ENCODE measurements around the gene ADARB1.

Gene ADARB1

DNA sequence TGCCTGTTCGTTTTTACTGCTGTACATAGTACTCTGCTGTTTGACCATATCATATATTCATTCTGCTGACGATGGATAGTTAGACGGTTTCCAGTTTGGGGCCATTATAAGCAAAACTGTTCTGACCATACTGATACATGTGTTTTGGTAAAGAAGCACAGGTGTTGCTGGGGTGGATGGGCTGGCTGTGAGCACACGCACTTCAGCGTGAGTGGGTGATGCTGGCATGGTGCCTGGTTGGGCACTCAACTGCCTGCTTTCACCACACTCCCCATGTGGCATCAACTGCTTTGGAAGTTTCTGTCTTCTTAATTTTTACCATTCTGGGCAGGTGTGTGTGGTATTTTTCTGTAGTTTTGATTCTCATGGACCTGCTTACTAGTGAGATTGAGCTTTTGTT lies 37.3 kb downstream of the ADARB1 start:
- no peak overlapping the region for H3K4me3 ChIP-seq (ENCODE audit: low read depth, low read length)

DNA sequence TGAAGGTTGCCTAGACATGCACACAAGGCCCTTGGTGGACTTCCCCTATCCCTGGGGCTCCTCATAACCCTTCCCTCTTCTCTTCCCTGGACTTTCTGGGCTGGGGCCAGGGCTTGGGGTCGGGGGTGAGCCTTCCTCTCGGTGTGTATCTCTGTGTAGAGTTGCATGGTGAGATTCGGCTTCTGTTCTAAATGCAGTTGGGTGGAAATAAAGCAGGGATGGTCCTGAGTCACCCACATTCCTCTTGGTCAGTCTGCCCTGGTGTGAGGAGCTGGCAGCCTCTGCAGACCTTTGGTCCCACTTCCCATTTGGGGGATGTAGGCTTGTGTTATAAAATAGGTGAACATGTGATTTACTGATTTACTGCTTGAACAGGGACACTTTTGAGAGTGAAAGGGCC lies 38.0 kb downstream of the ADARB1 start:
- no peak overlapping the region for H3K4me3 ChIP-seq (ENCODE audit: low read depth, low read length)

DNA sequence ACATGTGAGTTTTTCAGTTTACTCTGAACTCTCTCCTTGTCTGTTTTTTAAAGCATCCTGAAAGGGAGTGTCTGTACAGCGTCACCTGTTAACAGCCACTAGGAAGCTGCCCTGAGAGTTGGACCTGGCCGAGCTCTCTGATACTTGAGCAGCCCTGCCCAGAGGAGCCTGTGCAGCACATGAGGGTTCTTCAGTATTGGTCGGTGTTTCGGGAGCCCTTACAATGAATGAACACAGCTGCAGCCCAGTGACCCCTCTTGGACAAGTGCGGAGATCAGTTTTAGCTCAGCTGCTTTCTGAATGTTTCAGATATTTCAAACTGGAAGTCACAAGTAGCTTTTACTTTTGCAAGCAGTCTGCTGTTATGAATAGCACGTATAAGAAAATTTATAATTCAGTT lies 39.2 kb downstream of the ADARB1 start:
- no peak overlapping the region for H3K4me3 ChIP-seq (ENCODE audit: low read depth, low read length)

DNA sequence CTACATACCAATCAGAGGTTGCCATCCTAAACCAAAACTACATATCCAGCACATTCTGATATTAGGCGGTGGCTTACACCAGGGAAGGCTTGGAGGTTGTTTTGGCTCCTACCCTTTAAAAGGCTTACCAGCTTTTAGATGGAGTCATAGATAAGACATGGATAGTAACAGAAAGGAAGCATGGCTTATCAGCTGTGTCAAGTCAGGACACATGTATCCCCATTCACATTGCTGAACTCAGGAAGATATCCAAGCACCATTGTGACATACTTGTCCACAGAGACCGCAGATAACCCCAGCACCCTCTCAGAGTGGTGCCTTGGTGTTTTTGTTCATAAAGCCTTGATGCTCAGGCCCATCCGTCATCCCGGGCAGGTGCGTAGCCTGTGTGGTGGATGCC lies 39.7 kb downstream of the ADARB1 start:
- no peak overlapping the region for H3K4me3 ChIP-seq (ENCODE audit: low read depth, low read length)

DNA sequence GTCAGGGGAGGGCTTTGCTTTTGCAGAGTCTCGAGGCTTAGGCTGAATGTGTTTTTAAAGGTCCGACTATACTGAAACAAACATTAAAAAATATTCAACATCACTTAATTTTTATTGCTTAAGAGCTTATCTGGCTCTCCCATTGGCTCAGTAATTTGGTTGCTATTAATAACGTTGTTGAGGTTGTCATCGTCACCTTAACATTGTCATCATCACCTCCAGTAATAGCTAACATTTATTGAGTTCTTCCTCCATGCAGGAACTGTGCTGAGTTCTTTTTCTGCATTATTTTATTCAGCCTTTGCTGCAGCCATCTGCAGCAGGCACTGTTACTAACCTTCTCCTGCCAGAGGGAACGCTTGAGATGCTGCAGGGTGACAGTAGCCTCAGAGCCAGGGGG lies 40.1 kb downstream of the ADARB1 start:
- H3K4me3 ChIP-seq (ENCODE audit: low read depth, low read length), result no peak overlapping the region

DNA sequence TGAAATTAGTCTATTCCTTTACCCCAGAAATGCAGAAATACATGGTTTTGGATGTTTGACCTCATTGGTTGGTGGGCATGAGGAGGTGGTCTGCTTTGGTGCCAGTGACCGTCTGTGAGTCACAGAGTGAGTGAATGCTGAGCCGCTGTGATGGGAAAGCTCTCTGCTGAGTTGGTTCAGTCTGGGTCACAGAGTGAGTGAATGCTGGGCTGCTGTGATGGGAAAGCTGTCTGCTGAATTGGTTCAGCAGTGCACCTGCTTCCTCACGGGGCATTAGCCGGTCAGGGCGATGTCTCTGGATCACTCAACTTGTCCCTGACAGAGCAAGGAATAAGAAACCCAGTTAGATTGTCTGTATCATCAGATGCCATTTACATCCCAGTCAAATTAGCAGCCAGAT lies 40.8 kb downstream of the ADARB1 start:
- no peak overlapping the region for H3K4me3 ChIP-seq (ENCODE audit: low read depth, low read length)

DNA sequence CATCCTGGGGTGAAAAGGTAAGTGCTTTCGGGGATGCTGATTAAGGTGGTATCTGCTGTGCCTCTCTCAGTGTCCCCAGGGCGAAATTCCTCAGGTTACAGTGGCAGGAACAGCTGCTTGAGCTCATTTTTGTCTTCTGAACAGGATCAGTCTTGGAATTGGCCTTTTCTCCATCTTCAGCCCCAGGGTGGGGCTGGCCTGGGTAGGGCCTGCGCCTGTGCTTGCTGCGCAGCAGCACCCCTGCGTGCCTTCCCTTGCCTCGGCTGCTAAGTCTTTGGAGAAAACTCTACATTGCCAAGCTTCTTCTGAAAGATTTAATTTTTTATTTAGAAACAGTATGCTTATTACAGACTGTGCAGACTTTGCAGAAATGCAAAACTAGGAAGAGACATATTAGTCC lies 41.7 kb downstream of the ADARB1 start:
- no peak overlapping the region for H3K4me3 ChIP-seq (ENCODE audit: low read depth, low read length)

DNA sequence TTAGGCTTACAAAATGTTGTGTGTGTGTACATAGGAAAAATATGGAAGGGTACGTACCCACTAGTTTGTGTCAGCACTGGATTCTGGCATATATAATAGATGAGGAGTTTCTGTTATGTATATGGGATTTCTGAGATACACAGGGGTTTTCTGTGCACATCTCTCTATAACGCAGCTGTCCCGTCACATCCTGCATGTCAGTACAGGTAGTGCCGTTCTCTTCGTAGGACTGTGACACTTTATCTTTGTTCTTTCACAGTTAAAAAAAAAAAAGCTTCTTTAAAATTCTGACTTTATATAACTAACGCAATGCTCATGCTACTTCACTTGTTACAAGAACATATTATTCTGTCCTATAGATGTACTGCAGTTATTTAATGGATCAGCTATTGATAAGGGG lies 42.9 kb downstream of the ADARB1 start:
- H3K4me3 ChIP-seq (ENCODE audit: low read depth, low read length), result no peak overlapping the region

DNA sequence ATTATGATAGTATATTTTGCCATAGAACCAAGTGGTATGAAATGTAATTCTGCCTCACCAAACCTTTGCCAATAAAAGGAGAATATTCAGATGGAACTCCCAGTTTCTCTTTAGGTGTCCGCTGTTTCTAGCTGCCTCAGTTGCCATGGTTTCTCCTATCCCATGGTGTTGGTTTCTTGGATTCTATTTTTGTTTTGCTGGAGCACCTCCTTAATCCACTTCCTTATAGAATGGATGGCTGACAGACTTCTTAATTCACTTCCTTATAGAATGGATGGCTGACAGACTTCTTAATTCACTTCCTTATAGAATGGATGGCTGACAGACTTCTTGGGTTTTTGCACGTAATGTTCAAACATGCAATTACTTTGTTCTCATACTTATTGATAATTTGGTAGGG lies 43.7 kb downstream of the ADARB1 start:
- no peak overlapping the region for H3K4me3 ChIP-seq (ENCODE audit: low read depth, low read length)

DNA sequence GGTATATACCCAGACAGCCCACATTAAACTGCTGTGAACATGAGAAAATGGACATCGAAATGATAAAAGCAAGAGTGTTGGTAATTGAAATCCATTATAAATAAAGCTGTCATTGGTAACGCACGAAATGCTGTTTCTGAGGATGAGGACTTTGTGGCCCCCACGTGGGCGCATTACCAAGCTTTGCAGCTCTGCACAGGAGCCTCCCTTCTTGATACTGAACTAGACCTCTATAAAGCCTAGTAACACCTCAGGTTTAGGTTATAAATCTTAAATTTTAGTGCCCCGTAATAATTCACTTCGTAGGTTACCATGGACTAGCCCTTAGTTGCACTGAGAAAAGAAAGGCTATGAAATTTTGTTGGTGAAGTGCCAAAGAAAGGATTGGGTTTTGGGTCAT lies 45.4 kb downstream of the ADARB1 start:
- no peak overlapping the region for H3K4me3 ChIP-seq (ENCODE audit: low read depth, low read length)

DNA sequence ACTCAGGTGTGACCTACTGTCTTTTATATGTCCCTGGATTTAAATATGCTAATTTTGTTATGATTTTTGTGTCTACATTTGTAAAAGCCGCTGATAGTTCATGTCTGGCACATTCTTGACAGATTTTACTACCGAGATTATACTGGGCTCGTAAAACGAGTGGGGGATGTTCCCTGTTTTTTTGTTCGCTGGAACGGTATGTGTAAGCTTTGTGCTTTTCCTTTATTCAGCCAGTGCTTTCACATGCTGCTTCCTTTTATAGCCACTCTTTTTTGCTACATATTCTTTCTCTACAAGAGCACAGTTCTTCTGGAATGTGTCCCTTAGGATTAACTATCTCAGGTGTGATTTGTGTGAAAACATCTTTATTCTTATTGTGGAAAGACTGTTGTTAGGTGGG lies 46.6 kb downstream of the ADARB1 start:
- no peak overlapping the region for H3K4me3 ChIP-seq (ENCODE audit: low read depth, low read length)

DNA sequence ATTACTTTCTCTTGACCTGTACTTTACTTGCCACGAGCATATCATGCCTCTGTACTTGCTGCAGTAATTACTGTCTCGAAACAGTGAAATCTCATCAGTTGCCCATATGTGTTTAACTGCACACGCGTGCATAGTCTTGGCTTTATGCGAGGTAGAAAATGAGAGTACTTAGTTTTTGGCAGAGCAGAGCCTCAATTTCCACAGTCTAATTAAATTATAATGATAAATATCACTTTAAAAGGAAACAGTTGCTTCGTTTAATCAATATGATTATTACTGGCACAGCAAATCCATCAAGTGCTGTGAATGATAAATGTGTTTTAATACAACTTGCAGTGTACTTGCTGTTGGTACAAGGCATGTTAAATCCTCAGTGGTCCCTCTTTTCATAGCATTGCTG lies 47.6 kb downstream of the ADARB1 start:
- no peak overlapping the region for H3K4me3 ChIP-seq (ENCODE audit: low read depth, low read length)

DNA sequence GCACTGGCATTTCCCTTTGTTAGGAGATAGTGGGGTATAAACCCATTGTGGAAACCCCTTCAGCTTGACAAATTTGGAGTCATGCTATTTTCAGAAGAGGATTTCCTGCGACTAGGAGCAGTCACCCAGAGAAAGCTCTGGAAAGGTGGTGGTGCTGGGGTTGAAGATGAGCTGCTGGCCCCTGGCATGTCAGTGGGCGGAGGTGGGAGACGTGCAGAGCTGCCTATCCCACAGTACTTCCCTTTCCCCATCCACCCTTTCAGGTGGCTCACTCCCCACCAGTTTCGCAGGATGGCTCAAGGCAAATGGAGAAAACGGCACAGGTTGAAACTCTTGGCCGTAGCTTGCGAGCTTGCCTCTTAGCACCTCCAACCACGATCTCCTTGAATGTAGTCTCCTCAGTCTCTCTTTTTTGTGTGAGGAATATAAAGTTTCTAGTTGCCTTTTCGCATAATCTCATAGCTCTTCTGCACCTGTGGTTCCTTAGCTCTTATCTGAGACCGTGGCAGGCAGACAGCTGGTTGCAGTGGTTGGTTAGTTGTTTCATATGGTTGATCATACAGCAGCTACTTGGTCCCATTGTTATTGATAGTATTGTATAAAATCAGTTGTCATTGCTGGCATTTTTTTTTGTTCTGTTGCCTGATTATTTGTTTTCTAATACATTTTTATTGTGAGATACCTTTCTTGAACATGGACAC lies 48.2 kb downstream of the ADARB1 start:
- no peak overlapping the region for H3K4me3 ChIP-seq (ENCODE audit: low read depth, low read length)

DNA sequence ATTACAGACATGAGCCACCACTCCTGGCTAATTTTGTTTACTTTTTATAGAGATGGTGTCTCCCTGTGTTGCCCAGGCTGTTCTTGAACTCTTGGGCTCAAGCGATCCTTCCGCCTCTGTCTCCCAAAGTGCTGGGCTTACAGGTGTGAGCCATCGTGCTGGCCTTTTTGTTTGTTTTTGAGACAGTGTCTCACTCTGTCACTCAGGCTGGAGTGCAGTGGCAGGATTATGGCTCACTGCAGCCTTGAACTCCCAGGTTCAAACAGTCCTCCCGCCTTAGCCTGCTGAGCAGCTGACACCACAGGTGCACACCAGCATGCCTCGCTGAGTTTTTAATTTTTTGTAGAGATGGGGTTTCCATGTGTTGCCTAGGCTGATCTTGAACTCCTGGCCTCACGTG lies 49.1 kb downstream of the ADARB1 start:
- no peak overlapping the region for H3K4me3 ChIP-seq (ENCODE audit: low read depth, low read length)

DNA sequence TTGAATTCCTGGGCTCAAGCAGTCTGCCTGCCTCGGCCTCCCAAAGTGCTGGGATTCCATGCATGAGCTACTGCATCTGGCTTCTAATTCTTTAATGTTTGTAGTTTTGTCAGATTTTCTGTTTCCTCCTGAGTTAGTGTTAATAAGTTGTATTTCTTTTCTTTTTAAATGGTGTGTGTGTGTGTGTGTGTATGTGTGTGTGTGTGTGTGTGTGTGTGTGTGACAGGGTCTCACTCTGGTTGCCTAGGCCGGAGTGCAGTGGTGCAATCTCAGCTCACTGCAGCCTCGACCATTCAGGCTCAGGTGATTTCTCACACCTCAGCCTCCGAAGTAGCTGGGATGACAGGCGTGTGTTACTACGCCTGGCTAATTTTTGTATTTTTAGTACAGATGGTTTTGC lies 50.2 kb downstream of the ADARB1 start:
- H3K4me3 ChIP-seq (ENCODE audit: low read depth, low read length), result no peak overlapping the region

DNA sequence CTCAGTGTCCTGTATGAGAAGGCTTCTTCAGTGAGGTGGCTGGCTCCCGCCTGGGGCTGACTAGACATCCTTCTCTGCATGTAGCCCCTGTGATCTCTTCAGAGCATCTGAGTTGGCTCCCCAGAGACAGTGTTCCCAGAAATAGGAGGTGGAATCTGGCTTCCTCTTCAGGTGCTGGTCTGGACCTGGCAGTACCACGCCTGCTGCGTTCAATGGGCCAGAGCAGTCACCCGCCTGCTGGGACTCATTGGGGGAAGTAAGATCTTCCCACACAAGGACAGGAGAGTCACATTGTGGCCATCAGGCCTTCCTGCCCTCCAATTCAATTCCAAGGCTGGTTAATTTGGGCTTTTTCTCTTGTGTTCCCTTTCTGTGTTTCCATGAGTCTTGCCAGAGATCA lies 51.0 kb downstream of the ADARB1 start:
- no peak overlapping the region for H3K4me3 ChIP-seq (ENCODE audit: low read depth, low read length)

DNA sequence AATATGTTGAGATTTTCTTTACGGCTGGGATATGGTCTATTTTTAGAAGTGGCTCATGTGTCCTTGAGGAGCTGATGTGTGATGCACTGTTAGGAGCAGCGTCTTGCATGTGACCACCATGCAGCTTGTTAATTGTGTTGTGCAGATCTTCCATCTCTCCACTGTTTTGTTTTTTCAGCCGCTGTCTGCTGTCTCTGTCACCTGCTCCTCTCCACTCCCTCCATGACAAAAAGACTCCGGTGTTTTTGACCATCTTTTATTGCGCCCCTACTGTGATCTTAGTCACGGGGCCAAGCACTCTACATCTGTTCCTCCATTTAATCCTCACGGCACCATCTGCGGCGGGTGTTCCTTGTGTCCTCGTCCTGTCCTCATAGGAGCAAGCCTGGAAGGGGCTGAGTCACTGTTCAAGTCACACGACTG lies 51.8 kb downstream of the ADARB1 start:
- H3K4me3 ChIP-seq (ENCODE audit: low read depth, low read length), result no peak overlapping the region

DNA sequence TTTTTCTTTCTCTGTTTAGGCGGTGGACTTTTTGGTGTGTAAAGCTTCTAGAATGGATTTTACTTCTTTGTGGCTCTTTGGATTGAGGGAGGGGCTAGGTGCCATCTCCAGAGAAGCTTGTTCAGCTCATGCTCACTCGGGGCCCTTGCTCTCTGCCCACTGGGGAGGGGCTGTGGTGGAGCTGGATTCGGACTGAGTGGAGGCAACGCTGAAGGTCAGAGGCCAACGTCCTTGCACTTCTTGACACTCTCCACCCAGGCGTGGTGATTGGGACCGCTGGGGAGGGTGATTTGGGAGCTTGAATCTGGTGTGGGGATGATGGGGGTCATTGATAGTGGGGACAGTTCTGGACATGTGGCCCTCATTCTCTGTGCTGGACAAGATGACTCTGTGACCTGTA lies 52.6 kb downstream of the ADARB1 start:
- no peak overlapping the region for H3K4me3 ChIP-seq (ENCODE audit: low read depth, low read length)

DNA sequence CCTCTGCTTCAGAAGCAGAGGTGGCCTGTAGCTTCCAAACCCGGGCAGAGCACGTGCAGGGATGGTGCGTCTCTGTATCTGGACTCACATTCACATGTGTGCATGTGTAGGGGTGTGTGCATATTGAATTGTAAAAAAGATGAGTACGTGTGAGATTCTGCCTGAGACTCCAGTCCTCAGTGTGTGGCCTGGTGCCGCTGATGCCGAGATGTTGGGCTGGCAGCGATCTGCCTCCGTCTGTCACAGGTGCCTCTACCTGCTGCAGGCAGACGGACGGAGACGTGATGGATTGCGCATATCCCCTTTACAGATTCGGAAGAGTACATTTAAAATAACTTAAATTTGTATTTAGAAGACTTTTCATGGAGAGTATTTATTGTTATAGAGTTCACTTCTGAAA lies 53.6 kb downstream of the ADARB1 start:
- H3K4me3 ChIP-seq (ENCODE audit: low read depth, low read length), result no peak overlapping the region

DNA sequence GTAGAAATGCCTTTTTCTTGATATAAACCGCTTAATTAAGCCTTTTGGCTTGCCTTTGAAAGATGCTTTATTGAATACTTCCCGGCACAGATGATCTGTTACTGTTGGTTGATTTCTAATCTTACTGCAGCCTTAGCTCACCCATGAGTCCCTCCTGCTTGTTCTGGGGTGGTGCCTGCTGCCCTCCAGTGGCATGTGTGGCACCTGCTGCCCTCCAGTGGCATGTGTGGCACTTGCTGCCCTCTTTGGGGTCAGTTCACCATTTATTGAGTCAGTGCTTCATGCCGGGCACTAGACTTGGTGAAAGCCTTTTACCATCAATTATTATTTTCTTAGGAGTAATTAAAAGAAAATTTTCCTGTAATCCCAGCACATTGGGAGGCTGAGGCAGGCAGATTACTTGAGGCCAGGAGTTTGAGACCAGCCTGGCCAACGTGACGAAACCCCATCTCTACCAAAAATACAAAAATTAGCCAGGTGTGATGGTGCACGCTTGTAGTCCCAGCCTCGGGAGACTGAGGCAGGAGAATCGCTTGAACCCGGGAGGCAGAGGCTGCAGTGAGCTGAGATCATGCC lies 54.3 kb downstream of the ADARB1 start:
- H3K4me3 ChIP-seq (ENCODE audit: low read depth, low read length), result no peak overlapping the region

DNA sequence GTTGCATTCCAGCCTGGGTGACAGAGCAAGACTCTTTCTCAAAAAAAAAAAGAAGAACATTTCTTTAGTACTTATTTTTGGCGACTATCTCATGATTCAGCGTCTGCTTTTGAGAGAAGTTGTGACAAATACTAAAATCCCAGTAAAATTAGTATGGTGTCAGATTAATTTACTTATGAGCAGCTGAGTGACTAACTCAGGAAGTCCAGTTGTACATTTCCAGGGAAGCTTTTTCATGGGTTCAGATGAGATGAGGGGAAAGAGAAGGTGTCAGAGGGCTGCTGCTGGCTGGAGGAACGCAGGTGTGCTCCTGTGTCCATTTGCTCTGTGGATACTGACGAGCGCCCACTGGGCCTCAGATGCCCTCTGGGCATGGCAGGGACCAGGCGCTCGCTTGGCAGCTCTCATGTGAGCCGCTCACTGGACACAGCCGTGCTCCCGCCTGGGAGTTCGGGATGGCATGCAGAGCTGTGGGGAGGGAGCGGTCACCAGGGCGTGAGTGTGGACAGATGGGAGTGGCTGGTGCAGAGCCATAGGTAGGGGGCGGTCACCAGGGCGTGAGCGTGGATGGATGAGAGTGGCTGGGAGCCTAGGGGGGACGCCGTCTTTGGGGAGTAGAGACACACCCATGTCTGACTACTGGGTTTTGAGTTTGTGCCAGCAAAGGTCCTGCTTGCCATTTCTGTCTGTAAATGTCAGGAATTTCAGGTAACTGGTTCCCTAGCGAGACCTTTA lies 55.0 kb downstream of the ADARB1 start:
- H3K4me3 ChIP-seq (ENCODE audit: low read depth, low read length), result no peak overlapping the region

DNA sequence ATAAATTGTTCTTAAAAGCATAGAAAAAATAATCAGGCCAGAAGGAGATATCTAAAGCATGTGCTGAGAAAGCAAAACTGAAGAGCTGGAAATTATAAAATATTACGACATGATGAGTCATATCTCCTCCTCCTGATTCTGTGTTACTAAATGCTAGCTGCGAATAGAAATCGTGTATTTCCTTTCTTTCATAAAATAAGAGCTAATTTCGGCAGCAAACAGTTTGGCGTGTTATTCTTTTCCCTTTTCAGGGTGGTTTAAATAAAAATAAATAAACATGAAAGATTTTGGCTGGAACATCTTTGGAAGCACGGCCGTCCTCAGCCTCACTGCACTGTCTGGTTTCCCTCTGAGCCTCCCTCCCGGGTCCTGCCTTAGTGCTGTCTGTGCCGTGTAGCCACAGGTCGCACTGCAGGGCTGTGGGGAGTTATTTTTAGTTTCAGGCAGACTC lies 56.0 kb downstream of the ADARB1 start:
- no peak overlapping the region for H3K4me3 ChIP-seq (ENCODE audit: low read depth, low read length)
